GM12892 (cell line): ENCODE data around the gene TBC1D3.
"Not testable (repeated sequence)": the region's sequence is repeated elsewhere in the genome, so short reads cannot be mapped to it uniquely, and the experiment has no call there.

Source experiments
- POLR2A ChIP-seq: IDR thresholded peaks from 2 replicates; pipeline ENCODE4 v1.6.1; 2011; ENCODE audit warnings: low read depth, low read length, control low read depth
- POLR2AphosphoS5 ChIP-seq: IDR thresholded peaks from 2 replicates; pipeline ENCODE4 v1.6.1; 2011; ENCODE audit warnings: low read depth, low read length, control low read depth
- TAF1 ChIP-seq: IDR thresholded peaks from 2 replicates; pipeline ENCODE4 v1.6.1; 2011; ENCODE audit warnings: low read depth, mild to moderate bottlenecking, control low read depth, low read length, borderline replicate concordance

DNA sequence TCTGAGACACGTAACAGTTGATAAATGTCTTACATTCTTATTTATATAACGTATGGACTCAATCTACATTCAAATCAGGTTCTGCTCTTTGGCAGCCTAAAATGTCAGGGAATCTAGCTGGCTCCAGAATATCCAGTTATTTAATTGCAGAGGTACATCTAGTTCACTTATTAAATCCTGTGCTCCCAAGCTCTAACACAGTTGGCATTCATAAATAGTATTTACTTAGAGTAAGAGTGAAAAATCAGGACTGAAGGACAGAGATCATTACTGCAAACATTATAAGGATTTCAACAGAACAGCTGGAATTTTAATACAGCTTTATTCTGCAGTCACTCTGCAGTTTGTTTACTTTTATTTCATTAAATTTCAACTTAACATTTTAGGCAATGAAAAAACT lies 7.9 kb upstream of the TBC1D3 start:
- TF ChIP-seq POLR2A, POLR2AphosphoS5, TAF1: not testable (repeated sequence)
